GM19025 (cell line): ENCODE data around the gene HIVEP1.
"Not testable (repeated sequence)": the region's sequence is repeated elsewhere in the genome, so short reads cannot be mapped to it uniquely, and the experiment has no call there.

ENCODE experiments used
- ATAC-seq: cut with Tn5 transposase; IDR thresholded peaks from one replicate; pipeline ENCODE4 v1.9.1; 2021; ENCODE audit warnings: mild to moderate bottlenecking, low read depth, moderate library complexity; ENCODE audit not compliant: unreplicated experiment

Gene HIVEP1

GRCh38 chr6:12077021-12077710 lies 65.1 kb downstream of the HIVEP1 start:
- no peak for ATAC-seq

- ATAC-seq = no peak
Measured at GRCh38 chr6:12078014-12078413, 65.9 kb downstream of the HIVEP1 start.

GRCh38 chr6:12081771-12082170 lies 69.7 kb downstream of the HIVEP1 start:
- ATAC-seq = no peak

GRCh38 chr6:12082368-12082767 lies 70.3 kb downstream of the HIVEP1 start:
- ATAC-seq = no peak

- ATAC-seq = no peak
Measured at GRCh38 chr6:12083302-12083701, 71.2 kb downstream of the HIVEP1 start.

- no peak for ATAC-seq
Measured at GRCh38 chr6:12083763-12084162, 71.7 kb downstream of the HIVEP1 start.

GRCh38 chr6:12084681-12085080 lies 72.6 kb downstream of the HIVEP1 start:
- no peak for ATAC-seq

GRCh38 chr6:12088531-12088930 lies 76.4 kb downstream of the HIVEP1 start:
- ATAC-seq = no peak

GRCh38 chr6:12090714-12091113 lies 78.6 kb downstream of the HIVEP1 start:
- ATAC-seq = no peak

- ATAC-seq = no peak
Measured at GRCh38 chr6:12092762-12093161, 80.7 kb downstream of the HIVEP1 start.

GRCh38 chr6:12094689-12095088 lies 82.6 kb downstream of the HIVEP1 start:
- ATAC-seq = no peak

- ATAC-seq = no peak
Measured at GRCh38 chr6:12096342-12096741, 84.2 kb downstream of the HIVEP1 start.

GRCh38 chr6:12097791-12098190 lies 85.7 kb downstream of the HIVEP1 start:
- no peak for ATAC-seq

- ATAC-seq = no peak
Measured at GRCh38 chr6:12099623-12100338, 87.7 kb downstream of the HIVEP1 start.

- no peak for ATAC-seq
Measured at GRCh38 chr6:12101048-12101447, 88.9 kb downstream of the HIVEP1 start.

GRCh38 chr6:12101653-12102312 lies 89.7 kb downstream of the HIVEP1 start:
- no peak for ATAC-seq

- ATAC-seq = no peak
Measured at GRCh38 chr6:12102350-12102749, 90.2 kb downstream of the HIVEP1 start.

- ATAC-seq = no peak
Measured at GRCh38 chr6:12103158-12103557, 91.0 kb downstream of the HIVEP1 start.

GRCh38 chr6:12105271-12105670 lies 93.2 kb downstream of the HIVEP1 start:
- ATAC-seq = no peak

GRCh38 chr6:12108376-12108775 lies 96.3 kb downstream of the HIVEP1 start:
- not testable (repeated sequence) for ATAC-seq

GRCh38 chr6:12110523-12111362 lies 98.6 kb downstream of the HIVEP1 start:
- ATAC-seq = no peak
